ENCODE results near the gene RBBP7.

GRCh38 chrX:16834806-16835205, 35.4 kb downstream of the RBBP7 start:
- TF ChIP-seq CTCF (IDR thresholded peaks at IDR 0.05) (no peak), POLR2A (IDR thresholded peaks at IDR 0.05) (no peak)
